ENCODE measurements around the gene STARD3.

DNA sequence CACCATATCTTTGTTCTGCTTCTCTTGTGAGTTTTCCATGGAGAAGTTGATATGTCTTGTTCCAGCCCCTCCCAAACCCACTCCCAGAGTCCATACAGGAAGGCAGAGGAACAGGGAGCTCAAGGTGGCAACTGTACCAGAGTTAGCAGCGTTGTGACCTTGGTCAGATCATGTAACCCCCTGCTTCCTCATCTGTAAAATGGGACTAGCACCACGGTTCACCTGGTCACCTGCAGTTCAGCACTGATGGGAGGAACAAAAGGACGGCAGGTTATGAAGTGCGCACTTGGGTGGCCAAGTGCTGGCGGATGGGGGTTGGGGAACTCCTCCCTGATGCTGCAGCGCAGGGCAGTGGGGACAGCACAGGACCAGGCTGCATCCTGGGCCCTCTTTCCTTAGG, 21.5 kb upstream of the STARD3 start:
- TF ChIP-seq POLR2A (IDR thresholded peaks at IDR 0.05; ENCODE audit: low read depth, low read length) (no peak), TAF1 (IDR thresholded peaks at IDR 0.05; ENCODE audit: low read depth, low read length) (no peak), SPI1 (IDR thresholded peaks at IDR 0.05; ENCODE audit: low read depth, low read length) (no peak)
